Ishikawa (cell line): ENCODE data around the gene CELF2.

Experiments
- CEBPB ChIP-seq: IDR thresholded peaks from 2 replicates; pipeline ENCODE4 v1.6.1; 2012
- CREB1 ChIP-seq: IDR thresholded peaks from 2 replicates; pipeline ENCODE4 v1.6.1; 2012; ENCODE audit warnings: low read depth
- EGR1 ChIP-seq: IDR thresholded peaks from 2 replicates; pipeline ENCODE4 v1.6.1; 2012
- EP300 ChIP-seq: IDR thresholded peaks from 2 replicates; pipeline ENCODE4 v1.6.1; 2012; ENCODE audit warnings: borderline replicate concordance
- FOXM1 ChIP-seq: IDR thresholded peaks from 2 replicates; pipeline ENCODE4 v1.6.1; 2012; ENCODE audit warnings: low read depth, borderline replicate concordance
- MAX ChIP-seq: IDR thresholded peaks from 2 replicates; pipeline ENCODE4 v1.6.1; 2012
- NFIC ChIP-seq: IDR thresholded peaks from 2 replicates; pipeline ENCODE4 v1.6.1; 2012
- RAD21 ChIP-seq: IDR thresholded peaks from 2 replicates; pipeline ENCODE4 v1.6.1; 2012; ENCODE audit warnings: low read depth
- REST ChIP-seq: IDR thresholded peaks from 2 replicates; pipeline ENCODE4 v1.6.1; 2012; ENCODE audit warnings: low read depth, mild to moderate bottlenecking
- TAF1 ChIP-seq: IDR thresholded peaks from 2 replicates; pipeline ENCODE4 v1.6.1; 2012; ENCODE audit warnings: low read depth, mild to moderate bottlenecking
- TCF12 ChIP-seq: IDR thresholded peaks from 2 replicates; pipeline ENCODE4 v1.6.1; 2012; ENCODE audit warnings: low read depth
- TEAD4 ChIP-seq: IDR thresholded peaks from 2 replicates; pipeline ENCODE4 v1.6.1; 2012
- USF1 ChIP-seq: IDR thresholded peaks from 2 replicates; pipeline ENCODE4 v1.6.1; 2012
- YY1 ChIP-seq: IDR thresholded peaks from 2 replicates; pipeline ENCODE4 v1.6.1; 2012; ENCODE audit warnings: low read depth
- ZBTB7A ChIP-seq: IDR thresholded peaks from 2 replicates; pipeline ENCODE4 v1.6.1; 2012; ENCODE audit warnings: low read depth

CELF2 gene

GRCh38 chr10:11074536-11075267 is 57.0 kb downstream of the CELF2 start:
- TF ChIP-seq ZBTB7A (no peak), TAF1 (no peak), CEBPB (no peak), TCF12 (no peak), USF1 (no peak), TEAD4 (no peak), YY1 (no peak), REST (no peak)

- TF ChIP-seq REST: no peak
- no peak for TF ChIP-seq MAX
- TF ChIP-seq NFIC: no peak
- TF ChIP-seq CREB1: no peak
- no peak for TF ChIP-seq ZBTB7A
- no peak for TF ChIP-seq RAD21
- TF ChIP-seq USF1: no peak
- no peak for TF ChIP-seq FOXM1
- no peak for TF ChIP-seq EP300
- TF ChIP-seq CEBPB: no peak
- TF ChIP-seq TAF1: no peak
- no peak for TF ChIP-seq TCF12
- no peak for TF ChIP-seq TEAD4
- TF ChIP-seq YY1: no peak
- TF ChIP-seq EGR1: no peak
Measured at GRCh38 chr10:11076221-11076620, 58.5 kb downstream of the CELF2 start.

GRCh38 chr10:11080564-11080984 is 62.9 kb downstream of the CELF2 start:
- no peak for TF ChIP-seq REST

GRCh38 chr10:11081408-11081807 is 63.7 kb downstream of the CELF2 start:
- no peak for TF ChIP-seq MAX
- no peak for TF ChIP-seq EP300
- TF ChIP-seq CEBPB: no peak
- TF ChIP-seq YY1: no peak
- TF ChIP-seq EGR1: no peak
- TF ChIP-seq RAD21: no peak
- no peak for TF ChIP-seq TAF1
- TF ChIP-seq NFIC: no peak
- TF ChIP-seq CREB1: no peak
- TF ChIP-seq USF1: no peak
- TF ChIP-seq ZBTB7A: no peak
- no peak for TF ChIP-seq FOXM1
